Spinal cord (tissue), 10 donors: ENCODE results near the gene PAPPA2. TPM values are rescaled to one million over a fixed set of nuclear protein-coding genes. Genes with fewer than 3 reads are reported as not detected.
"Not testable (repeated sequence)": the region's sequence is repeated elsewhere in the genome, so short reads cannot be mapped to it uniquely, and the experiment has no call there.

Experiments
- DNase-seq, 6 donors: peaks; one replicate each; pipeline versions ENCODE4 v3.0.0 to v3.0.0-alpha.2; 2013 to 2015; ENCODE audit warnings: low spot score in 6 of 6, low read depth in 4 of 6
- H3K27ac ChIP-seq: one replicate; pipeline ENCODE4 v1.5.1; 2013; ENCODE audit warnings: low read depth, low read length, control low read depth
- H3K27me3 ChIP-seq: one replicate; pipeline ENCODE4 v1.6.1; 2013; ENCODE audit warnings: low read length; ENCODE audit not compliant: control insufficient read depth, insufficient read depth
- H3K36me3 ChIP-seq: one replicate; pipeline ENCODE4 v1.6.1; 2013; ENCODE audit warnings: low read length; ENCODE audit not compliant: control insufficient read depth, insufficient read depth
- H3K4me1 ChIP-seq: one replicate; pipeline ENCODE4 v1.6.1; 2013; ENCODE audit warnings: low read length; ENCODE audit not compliant: control insufficient read depth, insufficient read depth
- H3K4me3 ChIP-seq: one replicate; pipeline ENCODE4 v1.5.1; 2013; ENCODE audit warnings: low read depth, low read length, control low read depth
- H3K9me3 ChIP-seq: one replicate; pipeline ENCODE4 v1.6.1; 2013; ENCODE audit warnings: low read length; ENCODE audit not compliant: control insufficient read depth, insufficient read depth
- WGBS: methylation state at CpG from one replicate; pipeline ENCODE4 v1.1.5; 2013; ENCODE audit warnings: missing lambda C conversion rate; ENCODE audit not compliant: insufficient coverage; 5-methylcytosine and 5-hydroxymethylcytosine counted together
- polyA plus RNA-seq, 2 donors: library from polyadenylated mRNA; unstranded; fragments of 120-200 nt; gene quantifications; one replicate each; pipeline ENCODE4 v1.2.1, GENCODE V29; 2013; ENCODE audit not compliant: insufficient read length in 2 of 2
- total RNA-seq, 2 donors: library from RNA; depleted of rRNA in 1 of 2; stranded (reverse); fragments of 120-200 nt in 1 of 2; fragments of >200 nt in 1 of 2; gene quantifications; one replicate each; pipeline versions ENCODE4 v1.2.3 to v1.2.4, GENCODE V29; 2013 to 2014
- donor health status: healthy.

The PAPPA2 gene
- total and polyA plus RNA-seq, 4 donors = 1.8 to 3.9 (median 3.0) TPM

GRCh38 chr1:176754676-176755075, 291.7 kb downstream of the PAPPA2 start:
- 50% methylated on average over 2 of the region's 2 CpGs for WGBS
- Histone ChIP-seq H3K4me1 (no peaks in the 10 kb centered on the region), H3K27me3 (no peaks in the 10 kb centered on the region)

GRCh38 chr1:176756817-176757216, 293.8 kb downstream of the PAPPA2 start:
- H3K36me3 ChIP-seq, H3K4me3 ChIP-seq, H3K27me3 ChIP-seq, H3K9me3 ChIP-seq, DNase-seq, H3K27ac ChIP-seq, H3K4me1 ChIP-seq: not testable (repeated sequence)
- WGBS = no CpG with 5 or more reads among the region's 8 CpGs

More at GRCh38 chr1:176754676-176755075, 291.7 kb downstream of the PAPPA2 start:
- Histone ChIP-seq H3K36me3 (no peaks in the 10 kb centered on the region), H3K4me3 (no peak overlapping the region), H3K27ac (no peak overlapping the region), H3K9me3 (no peaks in the 10 kb centered on the region)
- DNase-seq = peak in 2 of 6 donors; percentile 7 to 46

- Histone ChIP-seq H3K27ac (no peak overlapping the region), H3K9me3 (no peaks in the 10 kb centered on the region), H3K36me3 (no peaks in the 10 kb centered on the region), H3K4me3 (no peak overlapping the region), H3K27me3 (no peaks in the 10 kb centered on the region), H3K4me1 (no peaks in the 10 kb centered on the region)
- 92% methylated on average over 2 of the region's 2 CpGs for WGBS
- no peak for DNase-seq
These were observed 302.6 kb downstream of the PAPPA2 start for GRCh38 chr1:176765608-176766007.

GRCh38 chr1:176766779-176767178, 303.8 kb downstream of the PAPPA2 start:
- Histone ChIP-seq H3K27me3 (no peaks in the 10 kb centered on the region), H3K27ac (no peak overlapping the region), H3K9me3 (no peaks in the 10 kb centered on the region), H3K4me1 (no peaks in the 10 kb centered on the region), H3K4me3 (no peak overlapping the region), H3K36me3 (no peaks in the 10 kb centered on the region)
- WGBS = no CpG with 5 or more reads among the region's 1 CpG
- no peak for DNase-seq

- WGBS = 90% methylated on average over 7 of the region's 7 CpGs
- no peaks in the 10 kb centered on the region for H3K27me3 ChIP-seq
- H3K27ac ChIP-seq = no peak overlapping the region
- no peaks in the 10 kb centered on the region for H3K4me1 ChIP-seq
- H3K36me3 ChIP-seq = no peaks in the 10 kb centered on the region
- no peak for DNase-seq
- no peak overlapping the region for H3K4me3 ChIP-seq
- H3K9me3 ChIP-seq = no peaks in the 10 kb centered on the region
These were observed 304.8 kb downstream of the PAPPA2 start for GRCh38 chr1:176767714-176768136.

GRCh38 chr1:176768532-176768931, 305.6 kb downstream of the PAPPA2 start:
- Histone ChIP-seq H3K36me3 (no peaks in the 10 kb centered on the region), H3K4me1 (no peaks in the 10 kb centered on the region), H3K27ac (no peak overlapping the region), H3K9me3 (no peaks in the 10 kb centered on the region), H3K27me3 (no peaks in the 10 kb centered on the region), H3K4me3 (no peak overlapping the region)
- WGBS = no CpG with 5 or more reads among the region's 4 CpGs
- peak in 1 of 6 donors; percentile 65 for DNase-seq

- no CpG with 5 or more reads among the region's 2 CpGs for WGBS
- Histone ChIP-seq H3K36me3 (no peaks in the 10 kb centered on the region), H3K27me3 (no peaks in the 10 kb centered on the region), H3K4me1 (no peaks in the 10 kb centered on the region), H3K9me3 (no peaks in the 10 kb centered on the region), H3K4me3 (no peak overlapping the region), H3K27ac (no peak overlapping the region)
- no peak for DNase-seq
These were observed 307.1 kb downstream of the PAPPA2 start for GRCh38 chr1:176770066-176770465.

- H3K9me3 ChIP-seq = no peaks in the 10 kb centered on the region
- H3K4me3 ChIP-seq = no peak overlapping the region
- WGBS = 44% methylated on average over 2 of the region's 4 CpGs
- DNase-seq = peak in 1 of 6 donors; percentile 16
- H3K27me3 ChIP-seq = no peaks in the 10 kb centered on the region
- no peak overlapping the region for H3K27ac ChIP-seq
- H3K4me1 ChIP-seq = no peaks in the 10 kb centered on the region
- no peaks in the 10 kb centered on the region for H3K36me3 ChIP-seq
These were observed 310.1 kb downstream of the PAPPA2 start for GRCh38 chr1:176773038-176773437.

GRCh38 chr1:176774224-176774623, 311.2 kb downstream of the PAPPA2 start:
- no peaks in the 10 kb centered on the region for H3K36me3 ChIP-seq
- H3K27me3 ChIP-seq = no peaks in the 10 kb centered on the region
- 69% methylated on average over 4 of the region's 4 CpGs for WGBS
- H3K4me1 ChIP-seq = no peaks in the 10 kb centered on the region
- H3K9me3 ChIP-seq = no peaks in the 10 kb centered on the region
- no peak for DNase-seq
- no peak overlapping the region for H3K4me3 ChIP-seq
- H3K27ac ChIP-seq = no peak overlapping the region

GRCh38 chr1:176775378-176775777, 312.4 kb downstream of the PAPPA2 start:
- H3K4me1 ChIP-seq = no peaks in the 10 kb centered on the region
- H3K27me3 ChIP-seq = no peaks in the 10 kb centered on the region
- DNase-seq = peak in 2 of 6 donors; percentile 33 to 35
- H3K4me3 ChIP-seq = no peak overlapping the region
- no peaks in the 10 kb centered on the region for H3K9me3 ChIP-seq
- H3K36me3 ChIP-seq = no peaks in the 10 kb centered on the region
- WGBS = 0% methylated on average over 1 of the region's 3 CpGs
- no peak overlapping the region for H3K27ac ChIP-seq
